Kidney epithelial cell (primary cell): Measurements from ENCODE around the gene MANBA. TPM values are rescaled to one million over a fixed set of nuclear protein-coding genes. Genes with fewer than 3 reads are reported as not detected.

Source experiments
- DNase-seq: peaks from one replicate; pipeline ENCODE4 v3.0.0-alpha.2; 2010; ENCODE audit warnings: low read depth
- H3K27me3 ChIP-seq: 2 replicates; pipeline ENCODE4 v1.6.0; 2011; ENCODE audit warnings: low read length; ENCODE audit not compliant: control insufficient read depth, insufficient read depth
- H3K36me3 ChIP-seq: 2 replicates; pipeline ENCODE4 v1.5.1; 2011; ENCODE audit warnings: low read length; ENCODE audit not compliant: control insufficient read depth, insufficient read depth
- H3K4me3 ChIP-seq: 2 replicates; pipeline ENCODE4 v1.5.1; 2011; ENCODE audit warnings: low read depth, mild to moderate bottlenecking, control low read depth, low read length
- total RNA-seq: library from RNA; depleted of rRNA; stranded (reverse); fragments of >200 nt; gene quantifications from 2 replicates; pipeline ENCODE4 v1.2.3, GENCODE V29; 2015
- TF ChIP-seq, protein P1 (sequence below): IDR thresholded peaks from 2 replicates; pipeline ENCODE4 v1.5.1; 2011; ENCODE audit warnings: mild to moderate bottlenecking, moderate library complexity, low read length, control low read depth, inconsistent platforms; ENCODE audit not compliant: insufficient read depth, poor library complexity, severe bottlenecking

MANBA gene
- total RNA-seq, 1 donor from 2014 or later: 14.7 TPM

DNA sequence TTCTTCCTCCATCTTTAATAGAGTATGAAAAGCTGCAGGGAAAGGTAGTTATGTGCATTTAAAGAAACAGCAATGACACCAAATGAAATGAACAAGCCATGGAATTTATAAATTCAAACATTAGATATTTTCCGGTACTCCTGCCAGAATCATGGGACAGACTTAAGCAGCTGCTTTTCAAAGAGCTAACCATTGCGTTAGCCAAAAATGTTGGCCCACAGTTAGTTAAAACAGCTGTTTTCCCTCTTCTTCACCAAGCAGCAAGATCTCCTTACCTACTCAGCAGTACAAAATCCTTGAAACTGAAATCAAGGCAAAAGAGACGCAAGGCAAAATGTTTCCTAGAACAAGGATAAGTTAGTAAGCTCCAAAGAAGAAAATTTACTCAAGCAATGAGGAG is 64.0 kb downstream of the MANBA start:
- H3K27me3 ChIP-seq: no peaks in the 10 kb centered on the region
- TF ChIP-seq, protein P1, sequence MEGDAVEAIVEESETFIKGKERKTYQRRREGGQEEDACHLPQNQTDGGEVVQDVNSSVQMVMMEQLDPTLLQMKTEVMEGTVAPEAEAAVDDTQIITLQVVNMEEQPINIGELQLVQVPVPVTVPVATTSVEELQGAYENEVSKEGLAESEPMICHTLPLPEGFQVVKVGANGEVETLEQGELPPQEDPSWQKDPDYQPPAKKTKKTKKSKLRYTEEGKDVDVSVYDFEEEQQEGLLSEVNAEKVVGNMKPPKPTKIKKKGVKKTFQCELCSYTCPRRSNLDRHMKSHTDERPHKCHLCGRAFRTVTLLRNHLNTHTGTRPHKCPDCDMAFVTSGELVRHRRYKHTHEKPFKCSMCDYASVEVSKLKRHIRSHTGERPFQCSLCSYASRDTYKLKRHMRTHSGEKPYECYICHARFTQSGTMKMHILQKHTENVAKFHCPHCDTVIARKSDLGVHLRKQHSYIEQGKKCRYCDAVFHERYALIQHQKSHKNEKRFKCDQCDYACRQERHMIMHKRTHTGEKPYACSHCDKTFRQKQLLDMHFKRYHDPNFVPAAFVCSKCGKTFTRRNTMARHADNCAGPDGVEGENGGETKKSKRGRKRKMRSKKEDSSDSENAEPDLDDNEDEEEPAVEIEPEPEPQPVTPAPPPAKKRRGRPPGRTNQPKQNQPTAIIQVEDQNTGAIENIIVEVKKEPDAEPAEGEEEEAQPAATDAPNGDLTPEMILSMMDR: no peak
- no peak overlapping the region for H3K4me3 ChIP-seq
- no peak for DNase-seq
- H3K36me3 ChIP-seq: no peaks in the 10 kb centered on the region

DNA sequence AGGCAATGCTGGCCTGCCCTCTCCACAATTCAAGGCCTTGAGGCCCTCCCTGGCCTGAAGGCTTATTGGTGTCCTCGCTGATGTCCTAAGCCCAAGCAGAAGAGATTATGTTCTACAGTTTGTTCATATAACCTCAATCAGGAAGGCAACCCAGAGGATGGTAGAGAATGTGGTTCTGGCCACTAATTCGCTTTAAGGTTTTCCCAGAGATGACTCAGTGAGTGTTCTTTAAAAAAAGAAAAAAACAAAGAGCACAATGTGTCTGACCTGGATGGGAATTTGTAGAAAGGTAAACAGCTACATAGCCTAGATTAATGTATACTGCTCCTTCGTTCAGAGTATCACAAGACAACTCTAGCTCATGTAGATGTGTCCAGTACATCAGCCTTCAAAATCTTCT is 66.0 kb downstream of the MANBA start:
- TF ChIP-seq, protein P1: no peak
- H3K36me3 ChIP-seq: no peaks in the 10 kb centered on the region
- no peak overlapping the region for H3K4me3 ChIP-seq
- no peaks in the 10 kb centered on the region for H3K27me3 ChIP-seq
- DNase-seq: no peak

GRCh38 chr4:102693861-102694260 is 66.9 kb downstream of the MANBA start:
- DNase-seq: no peak
- no peak overlapping the region for H3K4me3 ChIP-seq
- no peaks in the 10 kb centered on the region for H3K27me3 ChIP-seq
- TF ChIP-seq, protein P1: no peak
- no peaks in the 10 kb centered on the region for H3K36me3 ChIP-seq

GRCh38 chr4:102693262-102693850 is 67.4 kb downstream of the MANBA start:
- Histone ChIP-seq H3K27me3 (no peaks in the 10 kb centered on the region), H3K36me3 (no peaks in the 10 kb centered on the region), H3K4me3 (no peak overlapping the region)
- DNase-seq: no peak
- TF ChIP-seq, protein P1: no peak

GRCh38 chr4:102692474-102692873 is 68.3 kb downstream of the MANBA start:
- TF ChIP-seq, protein P1: no peak
- no peaks in the 10 kb centered on the region for H3K36me3 ChIP-seq
- no peak for DNase-seq
- H3K27me3 ChIP-seq: no peaks in the 10 kb centered on the region
- H3K4me3 ChIP-seq: no peak overlapping the region

DNA sequence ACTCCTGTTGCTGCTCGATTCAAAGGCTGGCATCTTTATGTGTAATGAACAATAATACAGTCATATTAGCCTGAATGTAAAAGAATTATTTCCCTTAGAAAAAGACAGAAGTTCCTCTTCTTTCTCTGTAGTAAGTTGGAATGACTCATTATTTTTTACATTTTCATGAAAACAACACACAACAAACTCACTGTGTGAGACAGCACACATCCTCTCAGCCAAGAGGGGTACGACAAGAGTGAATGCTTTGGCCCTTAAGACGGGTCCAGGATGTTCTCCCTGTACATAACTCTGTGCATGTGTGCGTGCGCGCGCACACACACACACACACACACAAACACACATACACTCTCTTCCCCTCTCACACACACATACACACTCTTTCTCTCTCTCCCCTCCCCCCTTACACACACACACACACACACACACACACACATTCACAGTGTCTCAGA is 72.8 kb downstream of the MANBA start:
- Histone ChIP-seq H3K36me3 (no peaks in the 10 kb centered on the region), H3K27me3 (no peaks in the 10 kb centered on the region), H3K4me3 (no peak overlapping the region)
- no peak for DNase-seq
- TF ChIP-seq, protein P1: no peak
